Measurements from ENCODE around the gene MPRIP.

MPRIP gene

DNA sequence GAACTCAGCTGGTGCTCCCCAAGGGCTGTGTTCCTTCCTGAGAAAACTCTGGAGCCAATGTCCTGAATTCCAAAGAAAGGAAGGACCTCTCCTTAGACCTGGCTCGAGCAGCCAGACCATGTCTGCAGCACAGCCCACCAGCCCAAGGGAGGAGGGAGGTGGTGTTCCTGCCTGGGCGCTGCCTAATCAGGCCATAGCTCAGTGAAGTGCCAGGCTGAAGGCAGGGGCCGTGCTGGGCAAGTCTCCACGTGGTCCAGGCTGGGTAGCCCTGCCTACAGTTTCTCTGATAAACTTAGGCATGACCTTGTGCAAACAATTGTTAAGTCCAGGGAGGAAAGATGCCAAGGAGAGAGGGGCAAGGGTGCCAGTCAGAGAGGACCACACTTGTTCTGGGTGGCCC is 76.8 kb downstream of the MPRIP start:
- Histone ChIP-seq H4K8ac (ENCODE audit: low read depth, low read length) (no peak overlapping the region), H3K56ac (ENCODE audit: low read length) (no peak overlapping the region), H3K27me3 (ENCODE audit: insufficient read depth, low read length, poor library complexity) (no peaks in the 10 kb centered on the region), H3K9ac (ENCODE audit: low read length) (no peak overlapping the region), H2BK15ac (replicated peaks; ENCODE audit: low read depth) (no peak overlapping the region), H3K18ac (ENCODE audit: low read length) (no peak overlapping the region), H3K36me3 (ENCODE audit: control insufficient read depth, insufficient read depth, low read length) (no peaks in the 10 kb centered on the region), H3K4ac (ENCODE audit: low read depth, low read length) (no peak overlapping the region), H3K27ac (ENCODE audit: low read depth, low read length) (no peak overlapping the region), H3K79me1 (ENCODE audit: low read length) (peaks cover 61% of the 10 kb centered on the region), H3K4me3 (ENCODE audit: low read length) (no peak overlapping the region), H3K4me2 (ENCODE audit: low read length) (no peak overlapping the region), H4K5ac (ENCODE audit: low read length) (no peak overlapping the region), H3K4me1 (ENCODE audit: control insufficient read depth, low read depth, low read length) (no peaks in the 10 kb centered on the region), H2BK120ac (ENCODE audit: low read depth, low read length) (no peak overlapping the region), H2BK5ac (ENCODE audit: low read length) (no peak overlapping the region), H3K79me2 (ENCODE audit: control insufficient read depth, insufficient read depth, low read length) (peaks cover 38% of the 10 kb centered on the region), H2AK5ac (ENCODE audit: low read length) (no peak overlapping the region), H3K23ac (ENCODE audit: low read length) (peak overlapping the region; percentile 53)
- no CpG with 5 or more reads among the region's 4 CpGs for WGBS (ENCODE audit: extremely low coverage, insufficient coverage, low lambda C conversion rate)
- DNase-seq: no peak

DNA sequence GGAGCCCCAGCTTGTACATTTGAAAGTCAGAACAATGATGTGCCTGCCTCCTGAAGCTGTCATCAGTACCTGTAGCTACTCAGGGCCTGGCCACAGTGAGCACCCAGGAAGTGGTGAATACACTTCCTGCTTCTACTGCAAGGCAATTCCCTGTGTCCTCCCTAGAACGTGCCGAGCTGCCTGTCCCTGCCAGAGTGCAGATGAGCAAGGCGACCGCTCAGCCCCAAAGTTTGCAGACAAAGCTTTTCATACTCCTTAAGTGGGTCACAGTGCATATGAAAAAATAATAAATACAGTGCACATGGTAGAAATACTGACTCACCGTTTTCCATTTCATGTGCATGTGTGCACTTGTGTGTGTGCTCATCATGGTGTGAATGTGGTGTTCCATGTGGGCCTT is 77.3 kb downstream of the MPRIP start:
- H3K18ac ChIP-seq (ENCODE audit: low read length): no peak overlapping the region
- H2BK120ac ChIP-seq (ENCODE audit: low read depth, low read length): no peak overlapping the region
- H3K4me3 ChIP-seq (ENCODE audit: low read length): no peak overlapping the region
- H3K56ac ChIP-seq (ENCODE audit: low read length): no peak overlapping the region
- no peak overlapping the region for H3K4me2 ChIP-seq (ENCODE audit: low read length)
- no peak overlapping the region for H3K23ac ChIP-seq (ENCODE audit: low read length)
- no peak overlapping the region for H2AK5ac ChIP-seq (ENCODE audit: low read length)
- DNase-seq: no peak
- no CpG with 5 or more reads among the region's 5 CpGs for WGBS (ENCODE audit: extremely low coverage, insufficient coverage, low lambda C conversion rate)
- H2BK5ac ChIP-seq (ENCODE audit: low read length): no peak overlapping the region
- H3K4ac ChIP-seq (ENCODE audit: low read depth, low read length): no peak overlapping the region
- H3K4me1 ChIP-seq (ENCODE audit: control insufficient read depth, low read depth, low read length): no peaks in the 10 kb centered on the region
- H3K27ac ChIP-seq (ENCODE audit: low read depth, low read length): no peak overlapping the region
- no peaks in the 10 kb centered on the region for H3K27me3 ChIP-seq (ENCODE audit: insufficient read depth, low read length, poor library complexity)
- H3K9ac ChIP-seq (ENCODE audit: low read length): no peak overlapping the region
- H2BK15ac ChIP-seq (replicated peaks; ENCODE audit: low read depth): no peak overlapping the region
- no peak overlapping the region for H4K5ac ChIP-seq (ENCODE audit: low read length)
- no peak overlapping the region for H4K8ac ChIP-seq (ENCODE audit: low read depth, low read length)
- peaks cover 63% of the 10 kb centered on the region for H3K79me1 ChIP-seq (ENCODE audit: low read length)
- H3K79me2 ChIP-seq (ENCODE audit: control insufficient read depth, insufficient read depth, low read length): peaks cover 38% of the 10 kb centered on the region
- H3K36me3 ChIP-seq (ENCODE audit: control insufficient read depth, insufficient read depth, low read length): no peaks in the 10 kb centered on the region

DNA sequence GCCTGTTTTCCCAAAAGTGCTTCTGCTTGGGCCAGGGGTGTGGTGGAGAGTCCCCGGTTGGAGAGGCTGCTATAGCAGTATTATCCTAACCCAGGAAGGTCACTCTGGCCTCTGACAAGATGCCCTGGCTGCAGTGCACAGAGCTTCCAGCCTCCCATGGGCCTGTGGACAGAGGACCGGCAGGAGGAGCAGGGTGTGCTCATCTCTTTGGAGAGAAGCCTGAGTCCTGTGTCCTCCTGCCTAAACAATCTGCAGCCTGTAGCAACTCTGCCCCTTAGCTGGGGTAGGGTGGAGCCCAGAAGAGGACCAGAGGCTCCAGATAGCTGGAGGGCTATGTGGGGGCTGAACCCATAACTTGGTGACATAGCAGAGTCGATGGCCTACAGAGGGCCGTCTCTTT is 78.0 kb downstream of the MPRIP start:
- Histone ChIP-seq H3K27ac (ENCODE audit: low read depth, low read length) (no peak overlapping the region), H3K79me2 (ENCODE audit: control insufficient read depth, insufficient read depth, low read length) (peaks cover 33% of the 10 kb centered on the region), H3K4ac (ENCODE audit: low read depth, low read length) (no peak overlapping the region), H3K18ac (ENCODE audit: low read length) (no peak overlapping the region), H2BK15ac (replicated peaks; ENCODE audit: low read depth) (no peak overlapping the region), H3K9ac (ENCODE audit: low read length) (no peak overlapping the region), H3K27me3 (ENCODE audit: insufficient read depth, low read length, poor library complexity) (no peaks in the 10 kb centered on the region), H3K56ac (ENCODE audit: low read length) (no peak overlapping the region), H3K4me3 (ENCODE audit: low read length) (no peak overlapping the region), H4K8ac (ENCODE audit: low read depth, low read length) (no peak overlapping the region), H3K36me3 (ENCODE audit: control insufficient read depth, insufficient read depth, low read length) (no peaks in the 10 kb centered on the region), H2BK5ac (ENCODE audit: low read length) (no peak overlapping the region), H2BK120ac (ENCODE audit: low read depth, low read length) (no peak overlapping the region), H2AK5ac (ENCODE audit: low read length) (no peak overlapping the region), H3K79me1 (ENCODE audit: low read length) (peaks cover 63% of the 10 kb centered on the region), H3K23ac (ENCODE audit: low read length) (no peak overlapping the region), H4K5ac (ENCODE audit: low read length) (no peak overlapping the region), H3K4me1 (ENCODE audit: control insufficient read depth, low read depth, low read length) (no peaks in the 10 kb centered on the region), H3K4me2 (ENCODE audit: low read length) (no peak overlapping the region)
- no CpG with 5 or more reads among the region's 4 CpGs for whole genome bisulfite sequencing (ENCODE audit: extremely low coverage, insufficient coverage, low lambda C conversion rate)
- DNase-seq: no peak

DNA sequence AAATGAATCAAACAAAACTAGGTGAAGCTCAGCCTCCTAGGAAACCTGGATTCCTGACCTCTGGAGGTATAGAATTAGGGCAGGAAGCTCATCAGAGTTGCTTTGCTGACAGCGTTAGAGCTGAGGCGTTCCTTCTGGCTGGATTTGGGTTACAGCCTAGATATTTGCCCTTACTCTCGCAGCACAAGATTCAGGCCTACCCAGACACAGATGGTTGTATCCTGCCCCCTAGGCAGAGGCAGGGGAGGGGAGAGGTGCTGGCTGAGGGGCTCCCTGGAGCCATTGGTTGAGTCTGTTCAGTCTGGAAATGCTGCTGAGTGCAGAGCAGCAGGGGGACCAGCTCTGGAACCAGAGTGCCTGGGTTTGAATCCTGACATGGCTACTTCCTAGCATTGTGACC is 78.4 kb downstream of the MPRIP start:
- H3K4me2 ChIP-seq (ENCODE audit: low read length): no peak overlapping the region
- peaks cover 30% of the 10 kb centered on the region for H3K79me2 ChIP-seq (ENCODE audit: control insufficient read depth, insufficient read depth, low read length)
- no peaks in the 10 kb centered on the region for H3K27me3 ChIP-seq (ENCODE audit: insufficient read depth, low read length, poor library complexity)
- H3K9ac ChIP-seq (ENCODE audit: low read length): no peak overlapping the region
- no peak overlapping the region for H2BK5ac ChIP-seq (ENCODE audit: low read length)
- H3K36me3 ChIP-seq (ENCODE audit: control insufficient read depth, insufficient read depth, low read length): no peaks in the 10 kb centered on the region
- no peak overlapping the region for H3K4ac ChIP-seq (ENCODE audit: low read depth, low read length)
- H3K4me1 ChIP-seq (ENCODE audit: control insufficient read depth, low read depth, low read length): no peaks in the 10 kb centered on the region
- no CpG with 5 or more reads among the region's 3 CpGs for WGBS (ENCODE audit: extremely low coverage, insufficient coverage, low lambda C conversion rate)
- no peak overlapping the region for H3K4me3 ChIP-seq (ENCODE audit: low read length)
- no peak overlapping the region for H3K56ac ChIP-seq (ENCODE audit: low read length)
- H3K18ac ChIP-seq (ENCODE audit: low read length): no peak overlapping the region
- H4K5ac ChIP-seq (ENCODE audit: low read length): no peak overlapping the region
- H2BK120ac ChIP-seq (ENCODE audit: low read depth, low read length): no peak overlapping the region
- peaks cover 65% of the 10 kb centered on the region for H3K79me1 ChIP-seq (ENCODE audit: low read length)
- no peak overlapping the region for H3K23ac ChIP-seq (ENCODE audit: low read length)
- H2BK15ac ChIP-seq (replicated peaks; ENCODE audit: low read depth): no peak overlapping the region
- no peak overlapping the region for H2AK5ac ChIP-seq (ENCODE audit: low read length)
- H3K27ac ChIP-seq (ENCODE audit: low read depth, low read length): no peak overlapping the region
- DNase-seq: no peak
- H4K8ac ChIP-seq (ENCODE audit: low read depth, low read length): no peak overlapping the region

DNA sequence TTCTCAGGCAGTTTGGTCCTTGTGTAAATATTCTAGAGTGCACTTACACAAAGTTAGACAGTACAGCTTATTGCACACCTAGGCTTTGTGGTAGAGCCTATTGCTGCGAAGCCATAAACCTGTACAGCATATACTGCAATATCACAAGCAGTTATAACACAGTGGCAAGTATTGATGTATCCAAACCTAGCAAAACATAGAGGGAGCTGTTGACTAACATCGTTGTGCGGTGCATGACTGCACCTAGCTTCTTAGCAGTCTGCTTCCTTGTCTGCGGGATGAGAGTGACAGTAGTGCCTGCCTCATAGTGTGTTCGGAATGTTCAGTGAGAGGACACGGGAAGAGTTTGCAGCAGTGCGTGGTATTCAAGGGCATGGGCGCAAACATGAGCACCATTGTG is 78.9 kb downstream of the MPRIP start:
- no peak overlapping the region for H2BK15ac ChIP-seq (replicated peaks; ENCODE audit: low read depth)
- no peak overlapping the region for H2BK120ac ChIP-seq (ENCODE audit: low read depth, low read length)
- H3K4me3 ChIP-seq (ENCODE audit: low read length): no peak overlapping the region
- H3K23ac ChIP-seq (ENCODE audit: low read length): no peak overlapping the region
- no peak overlapping the region for H3K9ac ChIP-seq (ENCODE audit: low read length)
- DNase-seq: no peak
- no peak overlapping the region for H3K56ac ChIP-seq (ENCODE audit: low read length)
- no peaks in the 10 kb centered on the region for H3K36me3 ChIP-seq (ENCODE audit: control insufficient read depth, insufficient read depth, low read length)
- no peak overlapping the region for H4K5ac ChIP-seq (ENCODE audit: low read length)
- no peak overlapping the region for H3K4me2 ChIP-seq (ENCODE audit: low read length)
- H4K8ac ChIP-seq (ENCODE audit: low read depth, low read length): no peak overlapping the region
- no peaks in the 10 kb centered on the region for H3K4me1 ChIP-seq (ENCODE audit: control insufficient read depth, low read depth, low read length)
- H3K27me3 ChIP-seq (ENCODE audit: insufficient read depth, low read length, poor library complexity): no peaks in the 10 kb centered on the region
- WGBS (ENCODE audit: extremely low coverage, insufficient coverage, low lambda C conversion rate): no CpG with 5 or more reads among the region's 8 CpGs
- H2AK5ac ChIP-seq (ENCODE audit: low read length): no peak overlapping the region
- H3K79me1 ChIP-seq (ENCODE audit: low read length): peaks cover 65% of the 10 kb centered on the region
- peaks cover 30% of the 10 kb centered on the region for H3K79me2 ChIP-seq (ENCODE audit: control insufficient read depth, insufficient read depth, low read length)
- H2BK5ac ChIP-seq (ENCODE audit: low read length): no peak overlapping the region
- H3K27ac ChIP-seq (ENCODE audit: low read depth, low read length): no peak overlapping the region
- H3K18ac ChIP-seq (ENCODE audit: low read length): no peak overlapping the region
- H3K4ac ChIP-seq (ENCODE audit: low read depth, low read length): no peak overlapping the region

DNA sequence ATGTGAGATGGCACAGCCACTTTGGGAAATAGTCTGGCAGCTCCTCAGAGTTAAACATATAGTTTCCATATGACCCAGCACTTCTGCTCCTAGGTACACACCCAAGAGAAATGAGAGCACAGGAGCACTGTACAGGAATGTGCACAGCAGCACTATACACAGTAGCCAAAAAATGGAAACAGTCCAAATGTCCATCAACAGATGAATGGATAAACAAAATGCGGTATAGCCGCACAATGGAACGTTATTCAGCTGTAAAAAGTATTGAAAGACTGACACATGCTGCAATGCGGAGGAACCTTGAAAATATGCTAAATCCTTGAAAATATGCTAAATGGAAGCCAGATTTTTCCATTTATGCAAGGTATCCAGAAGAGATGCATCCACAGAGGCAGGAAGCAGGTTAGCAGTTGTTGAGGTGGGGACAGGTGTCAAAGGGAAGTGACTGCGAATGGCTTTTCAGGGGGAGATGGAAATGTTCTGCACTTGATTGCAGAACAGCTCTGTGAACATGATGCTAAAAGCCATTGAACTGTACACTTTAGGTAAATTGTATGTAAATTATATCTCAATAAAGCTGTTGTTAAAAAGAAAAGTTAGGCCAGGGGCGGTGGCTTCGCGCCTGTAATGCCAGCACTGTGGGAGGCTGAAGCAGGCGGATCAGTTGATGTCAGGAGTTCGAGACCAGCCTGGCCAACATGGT is 80.7 kb downstream of the MPRIP start:
- H3K9ac ChIP-seq (ENCODE audit: low read length): no peak overlapping the region
- no peak overlapping the region for H4K5ac ChIP-seq (ENCODE audit: low read length)
- no peak overlapping the region for H3K4me3 ChIP-seq (ENCODE audit: low read length)
- no peaks in the 10 kb centered on the region for H3K36me3 ChIP-seq (ENCODE audit: control insufficient read depth, insufficient read depth, low read length)
- H3K4me2 ChIP-seq (ENCODE audit: low read length): no peak overlapping the region
- no peak overlapping the region for H2BK15ac ChIP-seq (replicated peaks; ENCODE audit: low read depth)
- H3K79me2 ChIP-seq (ENCODE audit: control insufficient read depth, insufficient read depth, low read length): peaks cover 22% of the 10 kb centered on the region
- H3K27me3 ChIP-seq (ENCODE audit: insufficient read depth, low read length, poor library complexity): no peaks in the 10 kb centered on the region
- H3K27ac ChIP-seq (ENCODE audit: low read depth, low read length): no peak overlapping the region
- no peak overlapping the region for H4K8ac ChIP-seq (ENCODE audit: low read depth, low read length)
- no CpG with 5 or more reads among the region's 10 CpGs for WGBS (ENCODE audit: extremely low coverage, insufficient coverage, low lambda C conversion rate)
- H3K79me1 ChIP-seq (ENCODE audit: low read length): peaks cover 54% of the 10 kb centered on the region
- no peak overlapping the region for H3K18ac ChIP-seq (ENCODE audit: low read length)
- H3K23ac ChIP-seq (ENCODE audit: low read length): no peak overlapping the region
- no peaks in the 10 kb centered on the region for H3K4me1 ChIP-seq (ENCODE audit: control insufficient read depth, low read depth, low read length)
- H3K4ac ChIP-seq (ENCODE audit: low read depth, low read length): no peak overlapping the region
- H2BK120ac ChIP-seq (ENCODE audit: low read depth, low read length): no peak overlapping the region
- H2BK5ac ChIP-seq (ENCODE audit: low read length): no peak overlapping the region
- no peak overlapping the region for H3K56ac ChIP-seq (ENCODE audit: low read length)
- H2AK5ac ChIP-seq (ENCODE audit: low read length): no peak overlapping the region
- DNase-seq: no peak
